GM12873 (cell line): Measurements from ENCODE around the gene SORCS2.

ENCODE experiments used
- CTCF ChIP-seq: IDR thresholded peaks from 2 replicates; pipeline ENCODE4 v1.5.1; 2012; ENCODE audit warnings: low read depth, mild to moderate bottlenecking, moderate library complexity, low read length, control low read depth; ENCODE audit not compliant: insufficient read depth; ENCODE audit errors: missing control alignments

SORCS2 gene

GRCh38 chr4:7571701-7572100, 379.4 kb downstream of the SORCS2 start:
- TF ChIP-seq CTCF: no peak

GRCh38 chr4:7572894-7573293, 380.6 kb downstream of the SORCS2 start:
- no peak for TF ChIP-seq CTCF

- TF ChIP-seq CTCF: no peak
Measured at GRCh38 chr4:7573576-7574091, 381.3 kb downstream of the SORCS2 start.

- TF ChIP-seq CTCF: no peak
Measured at GRCh38 chr4:7574287-7575014, 382.1 kb downstream of the SORCS2 start.

- no peak for TF ChIP-seq CTCF
Measured at GRCh38 chr4:7575426-7575825, 383.1 kb downstream of the SORCS2 start.

- TF ChIP-seq CTCF: no peak
Measured at GRCh38 chr4:7581477-7581876, 389.1 kb downstream of the SORCS2 start.

GRCh38 chr4:7582313-7583097, 390.2 kb downstream of the SORCS2 start:
- TF ChIP-seq CTCF: no peak
